ENCODE measurements around the gene NT5DC3.

Gene NT5DC3

GRCh38 chr12:103736572-103736971, 104.5 kb downstream of the NT5DC3 start:
- H3K4me3 ChIP-seq (ENCODE audit: low read depth, low read length) = no peak overlapping the region
- ChIA-PET CTCF (no interaction called here), POLR2A (no interaction called here)
- TF ChIP-seq CTCF (IDR thresholded peaks at IDR 0.05; ENCODE audit: insufficient read depth, low read length, missing control alignments) = no peak
- DNase-seq (ENCODE audit: low read depth, low spot score) = no peak

GRCh38 chr12:103735291-103735690, 105.7 kb downstream of the NT5DC3 start:
- ChIA-PET CTCF (no interaction called here), POLR2A (no interaction called here)
- TF ChIP-seq CTCF (IDR thresholded peaks at IDR 0.05; ENCODE audit: insufficient read depth, low read length, missing control alignments) = no peak
- H3K4me3 ChIP-seq (ENCODE audit: low read depth, low read length) = no peak overlapping the region
- no peak for DNase-seq (ENCODE audit: low read depth, low spot score)

DNA sequence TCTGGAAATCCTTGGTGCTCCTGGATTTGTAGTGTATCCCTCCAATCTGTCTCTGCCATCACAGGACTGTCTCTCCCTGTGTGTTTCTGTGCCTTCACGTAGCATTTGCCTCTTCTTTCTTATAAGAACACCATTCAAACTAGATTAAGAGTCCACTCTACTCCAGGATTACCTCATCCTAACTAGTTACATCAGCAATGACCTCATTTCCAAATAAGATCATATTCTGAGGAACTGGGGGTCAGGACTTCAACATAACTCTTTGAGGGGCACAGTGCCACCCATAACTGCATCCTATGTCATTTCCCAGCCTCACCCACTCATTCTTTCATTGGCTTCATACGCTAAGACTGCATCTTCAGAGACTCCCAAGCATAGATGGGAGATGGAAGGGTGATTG, 106.2 kb downstream of the NT5DC3 start:
- CTCF ChIA-PET = no interaction called here
- no peak for DNase-seq (ENCODE audit: low read depth, low spot score)

GRCh38 chr12:103731539-103731938, 109.5 kb downstream of the NT5DC3 start:
- ChIA-PET POLR2A (no interaction called here), CTCF (no interaction called here)
- H3K4me3 ChIP-seq (ENCODE audit: low read depth, low read length) = no peak overlapping the region
- TF ChIP-seq CTCF (IDR thresholded peaks at IDR 0.05; ENCODE audit: insufficient read depth, low read length, missing control alignments) = no peak
- DNase-seq (ENCODE audit: low read depth, low spot score) = no peak

More for the DNA sequence above, 106.2 kb downstream of the NT5DC3 start:
- POLR2A ChIA-PET = no interaction called here
- no peak overlapping the region for H3K4me3 ChIP-seq (ENCODE audit: low read depth, low read length)
- TF ChIP-seq CTCF (IDR thresholded peaks at IDR 0.05; ENCODE audit: insufficient read depth, low read length, missing control alignments) = no peak

- CTCF ChIA-PET = no interaction called here
- DNase-seq (ENCODE audit: low read depth, low spot score) = no peak
- TF ChIP-seq CTCF (IDR thresholded peaks at IDR 0.05; ENCODE audit: insufficient read depth, low read length, missing control alignments) = no peak
- no peak overlapping the region for H3K4me3 ChIP-seq (ENCODE audit: low read depth, low read length)
- POLR2A ChIA-PET = no interaction called here
Measured at GRCh38 chr12:103729499-103729898, 111.5 kb downstream of the NT5DC3 start.

DNA sequence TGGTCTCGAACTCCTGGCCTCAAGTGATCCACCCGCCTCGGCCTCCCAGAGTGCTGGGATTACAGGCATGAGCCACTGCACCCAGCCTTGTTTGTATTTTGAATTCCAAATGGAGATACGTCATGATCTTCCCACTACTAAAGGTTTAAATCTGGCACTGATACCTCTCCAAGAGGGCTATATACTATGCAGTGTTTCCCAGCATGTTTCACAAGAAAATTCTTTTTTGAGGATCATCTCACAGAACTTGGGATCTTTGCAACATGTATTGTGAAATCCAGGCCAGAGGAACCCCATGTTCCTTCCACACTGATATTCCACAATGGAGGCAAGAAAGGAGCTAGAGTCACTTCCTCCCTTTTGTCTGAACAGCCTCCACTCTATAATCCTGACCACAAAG, 112.7 kb downstream of the NT5DC3 start:
- H3K4me3 ChIP-seq (ENCODE audit: low read depth, low read length) = no peak overlapping the region
- POLR2A ChIA-PET = no interaction called here
- DNase-seq (ENCODE audit: low read depth, low spot score) = peak; percentile 17
- TF ChIP-seq CTCF (IDR thresholded peaks at IDR 0.05; ENCODE audit: insufficient read depth, low read length, missing control alignments) = no peak
- CTCF ChIA-PET = no interaction called here

Measured in AG04449 (cell line).